ENCODE measurements around the gene FOXI2.

DNA sequence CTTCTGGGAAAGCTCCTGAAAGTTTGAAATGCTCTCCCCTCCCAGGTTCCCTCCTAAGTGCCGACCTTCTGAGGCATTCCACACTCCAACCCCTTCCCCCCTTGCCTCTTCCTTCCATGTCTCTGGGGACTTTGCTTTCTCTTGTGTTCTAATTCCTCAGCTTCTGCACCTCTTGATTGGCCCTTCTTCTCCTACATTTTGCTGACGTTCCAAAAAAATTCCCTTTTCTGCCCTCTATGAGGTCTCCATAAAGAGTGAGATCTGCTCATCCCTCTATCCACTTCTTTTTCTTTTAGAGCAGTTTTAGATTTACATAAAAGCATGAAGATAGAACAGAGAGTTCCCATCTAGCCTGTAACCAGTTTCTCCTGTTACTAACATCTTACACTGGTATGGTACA is 22.3 kb downstream of the FOXI2 start:
- TF ChIP-seq, protein P1, sequence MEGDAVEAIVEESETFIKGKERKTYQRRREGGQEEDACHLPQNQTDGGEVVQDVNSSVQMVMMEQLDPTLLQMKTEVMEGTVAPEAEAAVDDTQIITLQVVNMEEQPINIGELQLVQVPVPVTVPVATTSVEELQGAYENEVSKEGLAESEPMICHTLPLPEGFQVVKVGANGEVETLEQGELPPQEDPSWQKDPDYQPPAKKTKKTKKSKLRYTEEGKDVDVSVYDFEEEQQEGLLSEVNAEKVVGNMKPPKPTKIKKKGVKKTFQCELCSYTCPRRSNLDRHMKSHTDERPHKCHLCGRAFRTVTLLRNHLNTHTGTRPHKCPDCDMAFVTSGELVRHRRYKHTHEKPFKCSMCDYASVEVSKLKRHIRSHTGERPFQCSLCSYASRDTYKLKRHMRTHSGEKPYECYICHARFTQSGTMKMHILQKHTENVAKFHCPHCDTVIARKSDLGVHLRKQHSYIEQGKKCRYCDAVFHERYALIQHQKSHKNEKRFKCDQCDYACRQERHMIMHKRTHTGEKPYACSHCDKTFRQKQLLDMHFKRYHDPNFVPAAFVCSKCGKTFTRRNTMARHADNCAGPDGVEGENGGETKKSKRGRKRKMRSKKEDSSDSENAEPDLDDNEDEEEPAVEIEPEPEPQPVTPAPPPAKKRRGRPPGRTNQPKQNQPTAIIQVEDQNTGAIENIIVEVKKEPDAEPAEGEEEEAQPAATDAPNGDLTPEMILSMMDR (IDR thresholded peaks at IDR 0.05; ENCODE audit: low read depth, low read length, poor library complexity, severe bottlenecking): no peak
- TF ChIP-seq EZH2phosphoT487 (IDR thresholded peaks at IDR 0.05; ENCODE audit: borderline replicate concordance, low read length): no peak
